HEK293 (cell line): ENCODE results near the gene RGS19.

Experiments used
- CTCF ChIA-PET: fragments of 350-600 bp; formaldehyde crosslinking; extraction: SDS; loops from one replicate; lab custom pipeline; 2021; ENCODE audit warnings: antibody characterized with exemption; lab: Yijun Ruan, JAX
- POLR2A ChIA-PET: fragments of 300-600 bp; formaldehyde crosslinking; extraction: SDS; loops from one replicate; lab custom pipeline; 2020; ENCODE audit warnings: antibody characterized with exemption, inconsistent platforms; lab: Yijun Ruan, JAX
- H3K27ac ChIP-seq: fragments of 200-500 bp; sonication (Bioruptor generic); 2 replicates; pipeline ENCODE4 v1.5.1; 2014; ENCODE audit warnings: low read depth, low read length, control low read depth, inconsistent platforms; ENCODE audit errors: extremely low read depth
- H3K36me3 ChIP-seq, 2 experiments: fragments of 200-500 bp in 1 of 2; sonication (Bioruptor generic) in 1 of 2; 1 replicate in 1 of 2; 2 replicates in 1 of 2; pipeline ENCODE4 v1.5.1; 2014 to 2017; ENCODE audit warnings: inconsistent platforms in 2 of 2, low read length in 2 of 2; ENCODE audit not compliant: control insufficient read depth in 2 of 2, insufficient read depth in 1 of 2
- H3K4me1 ChIP-seq: fragments of 200-500 bp; sonication (Bioruptor generic); 2 replicates; pipeline ENCODE4 v1.5.1; 2014; ENCODE audit warnings: mild to moderate bottlenecking, low read length, inconsistent platforms; ENCODE audit not compliant: control insufficient read depth, insufficient read depth
- H3K4me3 ChIP-seq: 2 replicates; pipeline ENCODE4 v1.5.1; 2011; ENCODE audit warnings: low read depth, mild to moderate bottlenecking, control low read depth, low read length, moderate library complexity
- H3K9me3 ChIP-seq: fragments of 200-500 bp; sonication (Bioruptor generic); 2 replicates; pipeline ENCODE4 v1.5.1; 2014; ENCODE audit warnings: low read depth, low read length, inconsistent platforms; ENCODE audit not compliant: control insufficient read depth, insufficient read depth
- BCL11B ChIP-seq: fragments of 450-650 bp; formaldehyde crosslinking; IDR thresholded peaks from 2 replicates; pipeline ENCODE4 v1.5.1; 2016; ENCODE audit warnings: low read depth, missing biosample characterization, missing genetic modification characterization
- GLIS1 ChIP-seq: fragments of 450-650 bp; formaldehyde crosslinking; IDR thresholded peaks from 2 replicates; pipeline ENCODE4 v1.5.1; 2016; ENCODE audit warnings: missing biosample characterization, missing genetic modification characterization
- KLF1 ChIP-seq: fragments of 450-650 bp; formaldehyde crosslinking; IDR thresholded peaks from 2 replicates; pipeline ENCODE4 v1.5.1; 2016; ENCODE audit warnings: missing biosample characterization, missing genetic modification characterization
- KLF10 ChIP-seq: fragments of 450-650 bp; IDR thresholded peaks from 2 replicates; pipeline ENCODE4 v1.5.1; 2018; ENCODE audit warnings: missing biosample characterization, mild to moderate bottlenecking, missing genetic modification characterization
- MZF1 ChIP-seq: fragments of 450-650 bp; formaldehyde crosslinking; IDR thresholded peaks from 2 replicates; pipeline ENCODE4 v1.5.1; 2017; ENCODE audit warnings: missing biosample characterization, missing genetic modification characterization, borderline replicate concordance
- PRDM4 ChIP-seq: fragments of 450-650 bp; formaldehyde crosslinking; IDR thresholded peaks from 2 replicates; pipeline ENCODE4 v1.5.1; 2017; ENCODE audit warnings: missing biosample characterization, missing genetic modification characterization
- ZBTB21 ChIP-seq: fragments of 450-650 bp; formaldehyde crosslinking; IDR thresholded peaks from 2 replicates; pipeline ENCODE4 v1.5.1; 2017; ENCODE audit warnings: missing biosample characterization, missing genetic modification characterization
- ZBTB6 ChIP-seq: fragments of 450-650 bp; formaldehyde crosslinking; IDR thresholded peaks from 2 replicates; pipeline ENCODE4 v1.5.1; 2017; ENCODE audit warnings: missing biosample characterization, missing genetic modification characterization
- ZIC2 ChIP-seq: fragments of 450-650 bp; formaldehyde crosslinking; IDR thresholded peaks from 2 replicates; pipeline ENCODE4 v1.5.1; 2016; ENCODE audit warnings: missing biosample characterization, missing genetic modification characterization
- ZNF121 ChIP-seq: fragments of 450-650 bp; formaldehyde crosslinking; IDR thresholded peaks from 2 replicates; pipeline ENCODE4 v1.5.1; 2016; ENCODE audit warnings: missing biosample characterization, missing genetic modification characterization
- ZNF138 ChIP-seq: fragments of 450-650 bp; formaldehyde crosslinking; IDR thresholded peaks from 2 replicates; pipeline ENCODE4 v1.5.1; 2016; ENCODE audit warnings: missing biosample characterization, missing genetic modification characterization, borderline replicate concordance
- ZNF148 ChIP-seq: fragments of 450-650 bp; formaldehyde crosslinking; IDR thresholded peaks from 2 replicates; pipeline ENCODE4 v1.5.0; 2017; ENCODE audit warnings: missing biosample characterization, missing genetic modification characterization, borderline replicate concordance
- ZNF202 ChIP-seq: fragments of 450-650 bp; formaldehyde crosslinking; IDR thresholded peaks from 2 replicates; pipeline ENCODE4 v1.5.1; 2016; ENCODE audit warnings: missing biosample characterization, missing genetic modification characterization, borderline replicate concordance
- ZNF211 ChIP-seq: fragments of 450-650 bp; formaldehyde crosslinking; IDR thresholded peaks from 2 replicates; pipeline ENCODE4 v1.5.1; 2016; ENCODE audit warnings: low read depth, missing biosample characterization, missing genetic modification characterization
- ZNF23 ChIP-seq: fragments of 450-650 bp; formaldehyde crosslinking; IDR thresholded peaks from 2 replicates; pipeline ENCODE4 v1.5.1; 2016; ENCODE audit warnings: missing biosample characterization, missing genetic modification characterization, borderline replicate concordance
- ZNF350 ChIP-seq: fragments of 450-650 bp; formaldehyde crosslinking; IDR thresholded peaks from 2 replicates; pipeline ENCODE4 v1.5.0; 2017; ENCODE audit warnings: missing biosample characterization, mild to moderate bottlenecking, missing genetic modification characterization
- ZNF37A ChIP-seq: fragments of 450-650 bp; IDR thresholded peaks from 2 replicates; pipeline ENCODE4 v1.5.1; 2018; ENCODE audit warnings: missing biosample characterization, missing genetic modification characterization
- ZNF391 ChIP-seq: fragments of 450-650 bp; formaldehyde crosslinking; IDR thresholded peaks from 2 replicates; pipeline ENCODE4 v1.5.1; 2016; ENCODE audit warnings: low read depth, missing biosample characterization, missing genetic modification characterization, borderline replicate concordance
- ZNF433 ChIP-seq: fragments of 450-650 bp; formaldehyde crosslinking; IDR thresholded peaks from 2 replicates; pipeline ENCODE4 v1.5.1; 2016; ENCODE audit warnings: missing biosample characterization, missing genetic modification characterization, low read depth
- ZNF48 ChIP-seq: fragments of 450-650 bp; formaldehyde crosslinking; IDR thresholded peaks from 2 replicates; pipeline ENCODE4 v1.5.1; 2016; ENCODE audit warnings: missing biosample characterization, missing genetic modification characterization
- ZNF513 ChIP-seq: fragments of 450-650 bp; IDR thresholded peaks from 2 replicates; pipeline ENCODE4 v1.5.1; 2018; ENCODE audit warnings: missing biosample characterization, missing genetic modification characterization
- ZNF585B ChIP-seq: fragments of 450-650 bp; formaldehyde crosslinking; IDR thresholded peaks from 2 replicates; pipeline ENCODE4 v1.5.1; 2016; ENCODE audit warnings: missing biosample characterization, missing genetic modification characterization
- ZNF624 ChIP-seq: fragments of 450-650 bp; formaldehyde crosslinking; IDR thresholded peaks from 2 replicates; pipeline ENCODE4 v1.5.1; 2017; ENCODE audit warnings: missing biosample characterization, missing genetic modification characterization
- ZNF645 ChIP-seq: fragments of 450-650 bp; formaldehyde crosslinking; IDR thresholded peaks from 2 replicates; pipeline ENCODE4; 2016; ENCODE audit warnings: missing biosample characterization, missing genetic modification characterization
- ZNF658 ChIP-seq: fragments of 450-650 bp; formaldehyde crosslinking; IDR thresholded peaks from 2 replicates; pipeline ENCODE4; 2016; ENCODE audit warnings: missing biosample characterization, missing genetic modification characterization
- ZNF677 ChIP-seq: fragments of 450-650 bp; IDR thresholded peaks from 2 replicates; pipeline ENCODE4 v1.5.0; 2018; ENCODE audit warnings: missing biosample characterization, mild to moderate bottlenecking, missing genetic modification characterization, moderate library complexity
- ZSCAN18 ChIP-seq: fragments of 450-650 bp; formaldehyde crosslinking; IDR thresholded peaks from 2 replicates; pipeline ENCODE4 v1.5.1; 2016; ENCODE audit warnings: missing biosample characterization, missing genetic modification characterization

Gene RGS19

GRCh38 chr20:64106981-64107735 lies 27.8 kb upstream of the RGS19 start, which contains the start of gene NPBWR2:
TSS of gene NPBWR2 (minus strand) at chr20:64107565. CDS start at chr20:64106831, 734 bp downstream.
- TF ChIP-seq ZNF624 (tag by site-specific recombination) (no peak), ZBTB21 (no peak), ZNF645 (tag by site-specific recombination) (no peak), ZSCAN18 (no peak), MZF1 (tag by site-specific recombination) (no peak), ZNF658 (tag by site-specific recombination) (no peak), ZNF148 (tag by site-specific recombination) (no peak), ZNF211 (tag by site-specific recombination) (no peak), ZIC2 (peak; percentile 83), ZNF121 (no peak), KLF1 (no peak), GLIS1 (peak; percentile 61), ZNF433 (tag by site-specific recombination) (no peak), ZNF37A (tag by site-specific recombination) (no peak), KLF10 (no peak), ZNF202 (tag by site-specific recombination) (no peak), ZNF138 (tag by site-specific recombination) (no peak), ZNF585B (tag by site-specific recombination) (no peak), BCL11B (tag by site-specific recombination) (no peak), ZNF23 (tag by site-specific recombination) (no peak), ZNF48 (no peak), ZNF513 (tag by site-specific recombination) (no peak), ZNF391 (tag by site-specific recombination) (no peak), PRDM4 (tag by site-specific recombination) (peak; percentile 63), ZNF350 (tag by site-specific recombination) (no peak), ZNF677 (no peak), ZBTB6 (tag by site-specific recombination) (no peak)
- TF ChIP-seq, all 188 proteins: peak for 3
- Histone ChIP-seq H3K4me1 (no peaks in the 10 kb centered on the region), H3K4me3 (no peak within 1 kb of the TSS), H3K9me3 (no peaks in the 10 kb centered on the region), H3K36me3 (no peaks in the 10 kb centered on the region), H3K27ac (no peak within 1 kb of the TSS)
- POLR2A ChIA-PET: no interaction called here
- CTCF ChIA-PET: interaction anchor here (0.6 to 2.8 kb wide), 3 partner anchors 13 to 87 kb away, joined by 3 to 15 read pairs (median 3); no protein-coding TSS in a partner anchor
